Central memory CD8-positive, alpha-beta T cell (primary cell): ENCODE data around the gene COQ10A.
A peak's percentile ranks its signal among the peaks of the same experiment; 100 is the strongest.

ENCODE experiments used
- ATAC-seq: fragments of 150-1000 bp; cut with Tn5 transposase; replicated peaks from 2 replicates; pipeline ENCODE4 v1.10.0; 2022; ENCODE audit warnings: mild to moderate bottlenecking, moderate FRiP score, moderate number of reproducible peaks; ENCODE audit not compliant: poor library complexity, severe bottlenecking; ENCODE audit errors: extremely low read depth
- DNase-seq, 2 donors: peaks; one replicate each; pipeline ENCODE4 v3.0.0; 2021; ENCODE audit warnings: low spot score in 2 of 2
- H3K27ac Mint-ChIP-seq: one replicate; pipeline ENCODE4 v1.8.0; 2022; ENCODE audit warnings: low read depth, mild to moderate bottlenecking, moderate library complexity, mixed read lengths
- H3K27me3 Mint-ChIP-seq: one replicate; pipeline ENCODE4 v1.8.0; 2022; ENCODE audit warnings: mixed read lengths
- H3K36me3 Mint-ChIP-seq: one replicate; pipeline ENCODE4 v1.8.0; 2022; ENCODE audit warnings: mild to moderate bottlenecking, moderate library complexity, mixed read lengths; ENCODE audit not compliant: insufficient read depth
- H3K4me1 Mint-ChIP-seq: one replicate; pipeline ENCODE4 v1.8.0; 2022; ENCODE audit warnings: mixed read lengths
- H3K4me3 Mint-ChIP-seq: one replicate; pipeline ENCODE4 v1.8.0; 2022; ENCODE audit warnings: mild to moderate bottlenecking, moderate library complexity, mixed read lengths
- H3K9me3 Mint-ChIP-seq: one replicate; pipeline ENCODE4 v1.8.0; 2022; ENCODE audit warnings: mixed read lengths

Gene COQ10A

GRCh38 chr12:56266693-56267442 lies at the start of gene COQ10A:
Gene COQ10A, plus strand, starts transcription at chr12:56266942. Its CDS starts 177 bp downstream, at chr12:56267119.
- peak within 1 kb of the TSS; percentile 96 for H3K27ac Mint-ChIP-seq
- H3K27me3 Mint-ChIP-seq, result no peaks in the 10 kb centered on the region
- H3K4me1 Mint-ChIP-seq, result peaks cover 21% of the 10 kb centered on the region

GRCh38 chr12:56219840-56220239 lies 46.9 kb upstream of the COQ10A start:
- Mint-ChIP-seq H3K36me3 (peaks cover 25% of the 10 kb centered on the region), H3K4me1 (peaks cover 53% of the 10 kb centered on the region), H3K27ac (no peak overlapping the region), H3K4me3 (peak overlapping the region; percentile 13), H3K27me3 (no peaks in the 10 kb centered on the region), H3K9me3 (no peaks in the 10 kb centered on the region)
- ATAC-seq, result no peak
- DNase-seq, result no peak

More at GRCh38 chr12:56266693-56267442, at the start of gene COQ10A:
- ATAC-seq (peak; percentile 93), DNase-seq (peak; percentile 85 to 86)
- peaks cover 24% of the 10 kb centered on the region for H3K36me3 Mint-ChIP-seq
- no peaks in the 10 kb centered on the region for H3K9me3 Mint-ChIP-seq
- peak within 1 kb of the TSS; percentile 94 for H3K4me3 Mint-ChIP-seq

- Mint-ChIP-seq H3K4me3 (peak overlapping the region; percentile 99), H3K27ac (peak overlapping the region; percentile 100), H3K4me1 (peaks cover 61% of the 10 kb centered on the region), H3K9me3 (no peaks in the 10 kb centered on the region), H3K27me3 (no peaks in the 10 kb centered on the region), H3K36me3 (peaks cover 18% of the 10 kb centered on the region)
- DNase-seq (no peak), ATAC-seq (no peak)
Observed at GRCh38 chr12:56220611-56221231, 46.0 kb upstream of the COQ10A start.

- peak overlapping the region; percentile 99 for H3K4me3 Mint-ChIP-seq
- peaks cover 57% of the 10 kb centered on the region for H3K4me1 Mint-ChIP-seq
- ATAC-seq, result peak; percentile 10
- DNase-seq, result peak in 1 of 2 donors; percentile 20
- H3K27ac Mint-ChIP-seq, result peak overlapping the region; percentile 100
- peaks cover 19% of the 10 kb centered on the region for H3K36me3 Mint-ChIP-seq
- no peaks in the 10 kb centered on the region for H3K9me3 Mint-ChIP-seq
- no peaks in the 10 kb centered on the region for H3K27me3 Mint-ChIP-seq
Observed at GRCh38 chr12:56221232-56221756, 45.4 kb upstream of the COQ10A start.

DNA sequence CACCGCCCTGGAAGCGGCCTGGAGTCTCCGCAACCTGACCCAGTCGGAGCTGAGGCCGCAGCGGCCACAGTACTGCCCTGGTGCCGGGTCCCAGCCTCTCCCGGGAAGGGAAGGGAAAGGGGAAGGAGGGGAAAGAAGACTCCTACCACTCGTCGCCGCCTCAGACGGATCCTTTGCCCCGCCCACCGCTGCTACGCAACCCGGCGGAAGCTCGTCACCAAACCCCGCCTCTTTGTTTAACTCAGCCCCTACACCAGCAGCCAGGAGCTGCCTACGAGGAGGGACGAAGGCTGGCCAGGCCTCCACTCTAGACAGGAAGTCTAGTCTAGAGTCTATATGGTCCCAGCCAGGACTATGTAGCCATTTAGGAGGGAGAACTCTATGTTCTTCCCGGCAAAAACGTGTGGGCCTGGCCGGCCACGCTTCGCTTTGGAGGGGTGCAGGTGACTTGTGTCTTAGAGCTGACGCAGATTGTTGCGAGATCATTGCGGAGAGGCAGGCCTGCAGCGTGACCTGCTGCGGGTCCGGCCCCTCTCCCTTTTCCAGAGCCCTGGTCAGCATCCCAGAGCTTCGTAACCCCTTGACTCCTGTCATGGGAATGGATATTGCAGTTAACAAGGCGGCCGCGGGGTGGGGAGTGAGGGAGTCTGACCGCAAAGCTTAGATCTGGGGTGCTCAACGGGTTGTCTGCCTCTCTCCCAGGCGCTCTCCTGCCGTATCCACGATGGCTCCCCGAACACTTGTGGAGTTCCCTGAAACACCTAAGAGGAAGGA lies 44.8 kb upstream of the COQ10A start, which contains the start of gene RNF41:
TSS of gene RNF41 (minus strand) at position 166 of the 774 bp plus-strand sequence. CDS start 7,875 bp downstream, outside the sequence.
- ATAC-seq (peak; percentile 90), DNase-seq (peak; percentile 88 to 91)
- Mint-ChIP-seq H3K27ac (peak within 1 kb of the TSS; percentile 100), H3K4me1 (peaks cover 51% of the 10 kb centered on the region), H3K4me3 (peak within 1 kb of the TSS; percentile 99), H3K36me3 (peaks cover 20% of the 10 kb centered on the region), H3K9me3 (no peaks in the 10 kb centered on the region), H3K27me3 (no peaks in the 10 kb centered on the region)

DNA sequence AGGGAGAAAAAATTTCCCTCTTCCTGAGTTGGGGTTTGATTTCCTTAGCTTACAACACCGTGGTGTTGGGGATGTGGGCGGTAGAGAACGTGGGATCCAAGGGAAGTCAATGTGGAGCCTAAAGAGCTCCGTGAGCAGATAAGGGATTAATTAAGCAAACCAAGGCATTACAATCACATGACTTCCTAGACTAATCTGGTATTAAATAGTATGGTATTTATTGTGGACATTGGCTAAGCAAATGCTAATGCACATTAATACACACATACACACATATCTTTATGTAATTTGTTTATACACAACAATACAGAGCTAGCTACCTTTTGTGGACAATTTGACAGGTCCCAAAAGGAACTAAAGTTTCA lies 44.2 kb upstream of the COQ10A start:
- Mint-ChIP-seq H3K27ac (peak overlapping the region; percentile 100), H3K4me3 (peak overlapping the region; percentile 99), H3K4me1 (peaks cover 51% of the 10 kb centered on the region), H3K36me3 (peaks cover 20% of the 10 kb centered on the region), H3K27me3 (no peaks in the 10 kb centered on the region), H3K9me3 (no peaks in the 10 kb centered on the region)
- DNase-seq, result no peak
- no peak for ATAC-seq

GRCh38 chr12:56223571-56224101 lies 43.1 kb upstream of the COQ10A start:
- no peak for ATAC-seq
- no peak for DNase-seq
- peak overlapping the region; percentile 79 for H3K4me3 Mint-ChIP-seq
- H3K4me1 Mint-ChIP-seq, result peaks cover 51% of the 10 kb centered on the region
- peaks cover 20% of the 10 kb centered on the region for H3K36me3 Mint-ChIP-seq
- H3K27ac Mint-ChIP-seq, result peak overlapping the region; percentile 81
- no peaks in the 10 kb centered on the region for H3K27me3 Mint-ChIP-seq
- no peaks in the 10 kb centered on the region for H3K9me3 Mint-ChIP-seq

DNA sequence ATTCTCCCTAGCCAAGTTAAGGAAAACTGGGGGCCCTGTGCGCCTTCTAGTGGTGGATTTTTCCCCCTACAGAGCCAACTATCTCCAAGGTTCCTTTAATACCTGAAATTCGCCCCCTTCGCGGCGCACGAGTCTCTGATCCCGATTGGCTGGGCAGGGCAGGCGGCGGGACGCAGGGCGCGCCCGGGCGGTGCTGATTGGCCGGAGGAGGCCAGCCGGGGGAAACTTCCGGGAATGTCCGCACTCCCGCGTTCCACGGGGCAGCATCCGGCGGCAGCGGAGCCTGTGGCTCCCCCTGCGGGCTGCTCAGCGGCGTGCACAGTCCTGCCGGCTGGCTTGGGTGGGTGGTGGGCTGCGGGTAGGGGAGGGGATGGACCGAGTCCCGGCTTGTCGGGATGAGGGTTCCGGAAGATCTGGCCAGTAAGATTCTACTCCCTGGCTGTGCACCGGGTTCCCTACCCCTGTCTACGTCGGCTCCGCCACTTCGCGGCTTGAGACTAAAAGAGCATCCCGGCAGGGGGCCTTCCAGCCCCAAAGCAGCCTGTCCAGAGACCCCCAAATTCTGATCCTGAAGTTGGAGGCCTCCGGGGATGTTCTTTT lies 42.5 kb upstream of the COQ10A start, which contains the start of gene NABP2:
TSS of gene NABP2 (plus strand) at position 241 of the 600 bp plus-strand sequence. CDS start 515 bp downstream, outside the sequence.
- Mint-ChIP-seq H3K27me3 (no peaks in the 10 kb centered on the region), H3K36me3 (peaks cover 20% of the 10 kb centered on the region), H3K9me3 (no peaks in the 10 kb centered on the region), H3K27ac (peak within 1 kb of the TSS; percentile 81), H3K4me1 (peaks cover 51% of the 10 kb centered on the region), H3K4me3 (peak within 1 kb of the TSS; percentile 79)
- peak; percentile 80 to 83 for DNase-seq
- ATAC-seq, result peak; percentile 62

DNA sequence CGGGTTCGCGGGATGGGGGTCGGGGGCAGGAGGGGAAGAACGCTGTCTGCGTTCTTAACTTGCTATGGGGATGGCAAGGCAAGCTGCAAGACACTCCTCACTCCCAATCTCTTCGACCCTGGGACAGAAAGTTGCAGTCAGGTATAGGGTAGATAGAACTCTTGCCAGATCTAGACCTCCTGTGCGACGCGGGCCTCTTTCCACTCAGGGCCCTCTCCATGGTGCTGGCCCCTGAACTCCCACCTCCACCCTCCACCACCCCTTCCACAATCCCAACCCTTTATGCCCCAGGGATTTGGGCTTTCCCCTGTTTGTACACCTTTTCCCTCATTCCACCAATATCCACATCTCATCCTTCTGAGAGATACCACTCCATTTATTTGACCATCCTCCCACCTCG lies 41.8 kb upstream of the COQ10A start:
- DNase-seq (no peak), ATAC-seq (no peak)
- peaks cover 51% of the 10 kb centered on the region for H3K4me1 Mint-ChIP-seq
- H3K27me3 Mint-ChIP-seq, result no peaks in the 10 kb centered on the region
- no peaks in the 10 kb centered on the region for H3K9me3 Mint-ChIP-seq
- peak overlapping the region; percentile 79 for H3K4me3 Mint-ChIP-seq
- H3K36me3 Mint-ChIP-seq, result peaks cover 20% of the 10 kb centered on the region
- H3K27ac Mint-ChIP-seq, result peak overlapping the region; percentile 81

DNA sequence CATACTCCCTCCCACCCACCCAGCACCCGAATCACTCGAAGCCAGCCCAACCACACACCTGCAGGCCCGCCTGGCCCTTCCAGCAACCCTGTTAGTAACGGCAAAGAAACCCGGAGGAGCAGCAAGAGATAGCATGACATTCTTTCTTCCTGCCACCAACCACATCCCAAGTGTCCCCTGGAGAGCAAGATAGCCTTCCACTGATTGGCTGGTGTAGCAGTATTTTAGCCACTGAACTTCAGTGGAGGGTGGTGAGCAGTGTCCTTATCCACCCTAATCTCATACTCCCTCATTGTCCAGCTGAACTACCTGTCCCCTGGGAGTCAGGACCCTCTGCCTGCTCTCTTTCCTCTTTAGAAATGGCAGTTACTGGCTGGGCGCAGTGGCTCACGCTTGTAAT lies 37.7 kb upstream of the COQ10A start:
- H3K27me3 Mint-ChIP-seq, result no peaks in the 10 kb centered on the region
- peaks cover 17% of the 10 kb centered on the region for H3K4me1 Mint-ChIP-seq
- no peak overlapping the region for H3K4me3 Mint-ChIP-seq
- H3K9me3 Mint-ChIP-seq, result no peaks in the 10 kb centered on the region
- ATAC-seq (no peak), DNase-seq (no peak)
- no peak overlapping the region for H3K27ac Mint-ChIP-seq
- peaks cover 7% of the 10 kb centered on the region for H3K36me3 Mint-ChIP-seq

GRCh38 chr12:56229916-56230431 lies 36.8 kb upstream of the COQ10A start, which contains the start of gene SLC39A5:
Gene SLC39A5, plus strand, starts transcription at chr12:56230051. Its CDS starts 1,224 bp downstream, at chr12:56231275.
- Mint-ChIP-seq H3K27me3 (no peaks in the 10 kb centered on the region), H3K36me3 (peaks cover 7% of the 10 kb centered on the region), H3K9me3 (no peaks in the 10 kb centered on the region), H3K4me3 (no peak within 1 kb of the TSS), H3K27ac (no peak within 1 kb of the TSS), H3K4me1 (peaks cover 8% of the 10 kb centered on the region)
- DNase-seq (no peak), ATAC-seq (no peak)
